Psoas muscle (tissue), 8 donors: ENCODE measurements around the gene ATP7B. TPM values are rescaled to one million over a fixed set of nuclear protein-coding genes. Genes with fewer than 3 reads are reported as not detected.

Experiments
- ATAC-seq, 4 donors: fragments of 200-7000 bp; cut with Tn5 transposase; one replicate each; pipeline ENCODE4 v1.9.1; 2020; ENCODE audit warnings: moderate library complexity in 3 of 4, mild to moderate bottlenecking in 2 of 4
- DNase-seq, 2 donors: peaks; one replicate each; pipeline ENCODE4 v3.0.0-alpha.2; 2020
- H3K27ac ChIP-seq: fragments of 200-600 bp; one replicate; pipeline ENCODE4 v1.8.0; 2022
- H3K27me3 ChIP-seq, 3 donors: fragments of 200-600 bp in 1 of 3; one replicate each; pipeline versions ENCODE4 v1.6.1 to v1.8.0; 2013 to 2022; ENCODE audit warnings: low read length in 2 of 3, mild to moderate bottlenecking in 2 of 3, moderate library complexity in 1 of 3; ENCODE audit not compliant: insufficient read depth in 3 of 3
- H3K36me3 ChIP-seq, 2 donors: fragments of 200-600 bp in 1 of 2; one replicate each; pipeline versions ENCODE4 v1.6.1 to v1.8.0; 2013 to 2022; ENCODE audit warnings: low read depth in 1 of 2, mild to moderate bottlenecking in 1 of 2, moderate library complexity in 1 of 2; ENCODE audit not compliant: insufficient read depth in 1 of 2
- H3K4me1 ChIP-seq: fragments of 200-600 bp; one replicate; pipeline ENCODE4 v1.8.0; 2022
- H3K4me3 ChIP-seq: fragments of 200-600 bp; one replicate; pipeline ENCODE4 v1.8.0; 2022; ENCODE audit warnings: mild to moderate bottlenecking
- H3K9me3 ChIP-seq: fragments of 200-600 bp; one replicate; pipeline ENCODE4 v1.8.0; 2022
- CTCF ChIP-seq: fragments of 200-600 bp; IDR thresholded peaks from one replicate; pipeline ENCODE4 v1.8.0; 2022; ENCODE audit warnings: antibody characterized with exemption
- WGBS, 3 donors: extraction: QIAGEN DNeasy Blood & Tissue Kit; methylation state at CpG; one replicate each; pipeline versions ENCODE4 v1.1.6 to v1.1.7; 2013; 5-methylcytosine and 5-hydroxymethylcytosine counted together
- intact Hi-C, 2 donors: fragments of 100-400 bp; cut with DNase I; formaldehyde crosslinking; loops; one replicate each; pipeline versions ENCODE4 v1.11.0 to v1.14.2; 2022
- polyA plus RNA-seq, 3 donors: library from polyadenylated mRNA; stranded (reverse); fragments of 200-250 nt; gene quantifications; one replicate each; pipeline ENCODE4 v1.2.3, GENCODE V29; 2013
- total RNA-seq, 4 donors: library from RNA; stranded (reverse); fragmentation: NEBNext Ultra II Directional in 2 of 4; extraction: Animal tissue kit (Norgen Biotek cat#: 25700) in 2 of 4; gene quantifications; one replicate each; pipeline versions ENCODE4 v1.2.1 to v1.2.4, GENCODE V29; 2021 to 2023
- donor health status: healthy with polysubstance abuse.
- donor health status: DM: no; HTN: no; CAD: no; lungs with moderate emphysema.
- donor health status: Bipolar disorder and iron deficiency.
- donor health status: healthy.
- donor health status: DM: yes; HTN: yes; CAD: no.
- donor health status: DM: no; HTN: no; CAD: no.
- donor health status: DM: no; HTN: no; CAD: no.
- donor health status: DM: yes; HTN: yes; CAD: no.

Gene ATP7B
- total and polyA plus RNA-seq, 7 donors = 0.72 to 3.5 (median 1.3) TPM

GRCh38 chr13:51959773-51960172, 51.5 kb downstream of the ATP7B start:
- Histone ChIP-seq H3K36me3 (peaks cover 0 to 2% of the 10 kb centered on the region in 2 donors), H3K9me3 (no peaks in the 10 kb centered on the region), H3K27ac (no peak overlapping the region), H3K4me3 (no peak overlapping the region), H3K4me1 (no peaks in the 10 kb centered on the region), H3K27me3 (no peaks in the 10 kb centered on the region)
- ATAC-seq (no peak), DNase-seq (no peak)
- 91 to 94% (median 92%) methylated on average over 3 of the region's 3 CpGs for WGBS, 3 donors
- intact Hi-C loops = no loop called here
- TF ChIP-seq CTCF = no peak

- Histone ChIP-seq H3K36me3 (no peaks in the 10 kb centered on the region), H3K27ac (no peak overlapping the region), H3K27me3 (no peaks in the 10 kb centered on the region), H3K4me1 (no peaks in the 10 kb centered on the region), H3K4me3 (no peak overlapping the region), H3K9me3 (no peaks in the 10 kb centered on the region)
- intact Hi-C loops = no loop called here
- no peak for TF ChIP-seq CTCF
- no peak for ATAC-seq
- no peak for DNase-seq
- WGBS, 3 donors = 90 to 94% (median 93%) methylated on average over 8 of the region's 8 CpGs
Measured at GRCh38 chr13:51958217-51958547, 53.1 kb downstream of the ATP7B start.

- intact Hi-C loops = no loop called here
- Histone ChIP-seq H3K4me3 (no peak overlapping the region), H3K4me1 (no peaks in the 10 kb centered on the region), H3K36me3 (no peaks in the 10 kb centered on the region), H3K9me3 (no peaks in the 10 kb centered on the region), H3K27ac (no peak overlapping the region), H3K27me3 (no peaks in the 10 kb centered on the region)
- WGBS, 3 donors = 75 to 87% (median 78%) methylated on average over 9 of the region's 9 CpGs
- ATAC-seq (no peak), DNase-seq (no peak)
- no peak for TF ChIP-seq CTCF
Measured at GRCh38 chr13:51957377-51958216, 53.7 kb downstream of the ATP7B start.

GRCh38 chr13:51956717-51957116, 54.5 kb downstream of the ATP7B start:
- H3K9me3 ChIP-seq = no peaks in the 10 kb centered on the region
- TF ChIP-seq CTCF = no peak
- no peaks in the 10 kb centered on the region for H3K36me3 ChIP-seq
- no peak overlapping the region for H3K27ac ChIP-seq
- no peak for DNase-seq
- intact Hi-C loops = no loop called here
- ATAC-seq = no peak
- no peaks in the 10 kb centered on the region for H3K4me1 ChIP-seq
- no peak overlapping the region for H3K4me3 ChIP-seq
- no peaks in the 10 kb centered on the region for H3K27me3 ChIP-seq
